GM19438 (cell line): ENCODE measurements around the gene NEUROG1.
"Not testable (repeated sequence)": the region's sequence is repeated elsewhere in the genome, so short reads cannot be mapped to it uniquely, and the experiment has no call there.

Experiments
- ATAC-seq: cut with Tn5 transposase; IDR thresholded peaks from one replicate; pipeline ENCODE4 v1.9.1; 2021; ENCODE audit warnings: low read depth; ENCODE audit not compliant: unreplicated experiment

NEUROG1 gene

DNA sequence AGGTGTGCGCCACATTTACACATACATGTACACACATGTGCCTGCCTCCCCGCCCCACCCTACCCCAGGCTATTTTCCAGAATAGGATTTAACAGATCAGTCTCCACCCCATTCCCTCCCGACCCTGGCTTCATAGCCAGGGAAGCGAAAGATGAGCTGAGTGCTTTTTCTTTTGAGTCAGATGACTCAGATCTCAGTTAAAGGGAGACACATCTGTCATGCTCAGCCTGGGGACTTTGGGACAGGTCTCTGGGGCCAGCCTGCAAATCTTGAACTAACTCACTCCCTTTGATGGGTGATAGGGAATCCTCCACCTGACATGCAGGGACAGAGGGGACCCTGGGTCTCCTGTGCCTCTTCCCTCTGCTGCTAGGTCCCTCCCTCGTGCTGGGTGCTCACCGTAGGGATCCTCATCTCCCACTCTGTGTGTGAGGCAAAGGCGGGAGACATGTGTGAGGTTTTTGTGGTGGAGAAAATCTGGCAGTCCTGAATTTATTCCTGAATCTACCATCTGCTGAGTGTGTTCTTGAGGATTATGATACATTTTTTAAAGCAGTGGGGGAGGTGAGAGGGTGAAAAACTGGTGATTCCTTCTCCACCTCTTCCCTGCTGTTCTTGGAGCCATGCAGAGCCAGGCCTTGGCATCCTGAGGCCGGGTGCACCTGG is 37.7 kb downstream of the NEUROG1 start:
- ATAC-seq: no peak

DNA sequence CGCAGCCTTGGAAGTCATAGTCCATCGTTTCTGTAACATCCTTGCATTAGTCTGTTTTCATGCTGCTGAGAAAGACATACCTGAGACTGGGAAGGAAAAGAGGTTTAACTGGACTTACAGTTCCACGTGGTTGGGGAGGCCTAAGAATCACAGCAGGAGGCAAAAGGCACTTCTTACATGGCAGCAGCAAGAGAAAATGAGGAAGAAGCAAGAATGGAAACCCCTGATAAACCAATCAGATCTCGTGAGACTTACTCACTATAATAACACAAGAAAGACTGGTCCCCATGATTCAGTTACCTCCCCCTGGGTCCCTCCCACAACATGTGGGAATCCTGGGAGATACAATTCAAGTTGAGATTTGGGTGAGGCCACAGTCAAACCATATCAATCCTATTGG is 40.2 kb downstream of the NEUROG1 start:
- not testable (repeated sequence) for ATAC-seq

GRCh38 chr5:135494196-135494595 is 41.6 kb downstream of the NEUROG1 start:
- ATAC-seq: no peak

GRCh38 chr5:135493406-135494180 is 42.2 kb downstream of the NEUROG1 start:
- ATAC-seq: no peak

GRCh38 chr5:135492319-135492626 is 43.5 kb downstream of the NEUROG1 start:
- no peak for ATAC-seq

GRCh38 chr5:135491552-135492318 is 44.0 kb downstream of the NEUROG1 start:
- ATAC-seq: no peak

GRCh38 chr5:135491038-135491551 is 44.7 kb downstream of the NEUROG1 start:
- ATAC-seq: no peak

- no peak for ATAC-seq
Observed at GRCh38 chr5:135490245-135491037, 45.3 kb downstream of the NEUROG1 start.

GRCh38 chr5:135489466-135490244 is 46.1 kb downstream of the NEUROG1 start:
- no peak for ATAC-seq

DNA sequence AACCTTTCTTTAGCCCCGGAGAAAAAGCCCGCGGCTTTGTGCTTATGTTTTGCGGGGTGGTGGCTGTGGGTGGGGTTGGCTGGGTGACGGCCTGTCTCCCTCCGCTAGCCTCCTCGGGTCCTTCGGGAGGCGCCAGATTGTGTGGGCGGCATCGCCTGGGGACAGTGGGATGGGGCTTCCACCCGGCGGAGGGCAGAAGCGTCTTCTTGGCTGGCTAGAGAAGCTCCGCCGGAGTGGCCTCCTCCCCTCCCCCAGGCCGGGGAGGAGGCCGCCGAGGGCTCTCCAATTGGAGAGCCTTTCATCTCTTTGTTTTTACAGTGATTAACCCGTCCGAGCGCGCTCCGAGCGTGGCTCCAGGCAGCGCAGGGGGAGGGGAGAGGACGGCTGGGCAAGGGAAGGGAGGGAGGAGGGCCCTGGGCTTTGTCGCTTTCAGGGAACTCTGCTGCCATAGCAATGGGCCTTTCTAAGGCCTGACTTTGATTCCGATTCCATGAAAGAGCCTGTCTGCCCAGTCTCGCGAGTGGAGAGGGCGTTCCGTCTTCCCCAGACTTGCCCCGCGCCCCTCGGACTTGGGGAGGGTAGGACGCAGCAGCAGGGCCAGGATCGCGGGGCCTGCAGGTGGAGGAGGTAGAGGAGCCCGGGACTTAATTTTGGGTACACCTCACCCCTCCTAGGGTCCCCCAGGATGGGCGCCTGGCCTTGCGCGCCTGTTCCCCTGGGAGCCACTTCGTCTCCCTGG is 46.9 kb downstream of the NEUROG1 start:
- no peak for ATAC-seq

- ATAC-seq: no peak
Observed at GRCh38 chr5:135487839-135488514, 47.8 kb downstream of the NEUROG1 start.

- no peak for ATAC-seq
Observed at GRCh38 chr5:135487037-135487395, 48.7 kb downstream of the NEUROG1 start.

DNA sequence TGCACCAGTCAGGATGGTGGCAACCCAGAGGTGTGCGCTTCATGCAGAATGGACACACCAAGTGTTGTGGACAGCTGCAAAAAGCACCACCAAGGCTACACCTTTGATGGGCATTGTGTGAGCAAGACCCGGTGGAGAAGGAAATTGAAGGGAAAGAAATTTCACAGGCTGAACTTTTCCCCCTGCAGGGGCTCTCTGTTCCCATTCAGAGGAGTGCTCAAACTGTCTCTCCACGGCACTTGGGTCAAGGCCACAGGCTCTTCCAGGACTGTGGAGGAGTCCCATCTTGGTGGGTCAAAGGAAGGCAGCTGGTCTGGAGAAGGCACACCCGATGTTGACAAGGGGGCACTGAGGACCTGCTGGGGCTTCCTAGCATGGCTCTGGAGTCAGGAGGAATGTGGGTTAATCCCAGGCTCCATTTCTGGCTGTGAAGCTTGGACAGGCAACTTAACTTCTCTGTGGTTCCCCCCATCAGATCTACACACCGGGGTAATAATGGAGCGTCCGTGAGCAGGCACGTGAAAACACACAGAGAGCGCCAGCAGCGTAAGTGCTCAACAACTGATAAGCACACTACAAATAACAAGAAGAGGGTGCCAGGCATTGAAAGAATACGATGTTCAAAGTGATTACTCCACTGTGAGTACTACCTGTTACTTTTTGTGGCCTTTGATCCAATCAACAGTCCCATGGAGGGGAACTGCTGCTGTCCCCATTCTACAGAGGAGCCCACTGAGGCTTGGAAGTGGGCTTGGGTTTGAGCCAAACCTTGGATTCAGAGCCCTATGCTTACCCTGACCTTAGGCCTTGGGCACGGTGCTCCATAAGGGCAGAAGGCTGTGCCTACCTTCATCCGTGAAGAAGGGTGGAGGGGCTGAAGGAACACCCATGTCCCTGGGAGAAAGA is 49.4 kb downstream of the NEUROG1 start:
- ATAC-seq: no peak

- no peak for ATAC-seq
Observed at GRCh38 chr5:135484674-135485086, 51.1 kb downstream of the NEUROG1 start.
